ENCODE data around the gene UBTD2.
A peak's percentile ranks its signal among the peaks of the same experiment; 100 is the strongest.

UBTD2 gene

DNA sequence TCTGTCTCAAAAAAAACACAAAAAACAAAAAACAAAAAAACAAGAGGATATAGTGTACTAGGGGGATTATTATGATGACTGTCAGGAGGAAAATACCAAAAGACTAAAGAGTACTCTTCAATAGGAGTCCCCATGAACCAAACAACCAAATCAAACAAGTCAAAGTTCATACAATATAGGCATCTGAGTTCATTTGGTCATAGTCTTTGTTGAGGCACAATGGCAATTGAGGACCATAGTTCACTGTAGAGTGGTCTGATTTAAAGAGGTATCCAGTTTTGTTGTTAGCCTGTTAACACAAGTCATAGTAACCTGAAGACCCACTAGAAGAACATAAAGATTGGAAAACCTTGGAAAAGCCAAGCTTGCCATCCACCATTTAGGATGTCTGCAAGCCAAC is 11.3 kb upstream of the UBTD2 start (continued):
- TF ChIP-seq, protein P1, sequence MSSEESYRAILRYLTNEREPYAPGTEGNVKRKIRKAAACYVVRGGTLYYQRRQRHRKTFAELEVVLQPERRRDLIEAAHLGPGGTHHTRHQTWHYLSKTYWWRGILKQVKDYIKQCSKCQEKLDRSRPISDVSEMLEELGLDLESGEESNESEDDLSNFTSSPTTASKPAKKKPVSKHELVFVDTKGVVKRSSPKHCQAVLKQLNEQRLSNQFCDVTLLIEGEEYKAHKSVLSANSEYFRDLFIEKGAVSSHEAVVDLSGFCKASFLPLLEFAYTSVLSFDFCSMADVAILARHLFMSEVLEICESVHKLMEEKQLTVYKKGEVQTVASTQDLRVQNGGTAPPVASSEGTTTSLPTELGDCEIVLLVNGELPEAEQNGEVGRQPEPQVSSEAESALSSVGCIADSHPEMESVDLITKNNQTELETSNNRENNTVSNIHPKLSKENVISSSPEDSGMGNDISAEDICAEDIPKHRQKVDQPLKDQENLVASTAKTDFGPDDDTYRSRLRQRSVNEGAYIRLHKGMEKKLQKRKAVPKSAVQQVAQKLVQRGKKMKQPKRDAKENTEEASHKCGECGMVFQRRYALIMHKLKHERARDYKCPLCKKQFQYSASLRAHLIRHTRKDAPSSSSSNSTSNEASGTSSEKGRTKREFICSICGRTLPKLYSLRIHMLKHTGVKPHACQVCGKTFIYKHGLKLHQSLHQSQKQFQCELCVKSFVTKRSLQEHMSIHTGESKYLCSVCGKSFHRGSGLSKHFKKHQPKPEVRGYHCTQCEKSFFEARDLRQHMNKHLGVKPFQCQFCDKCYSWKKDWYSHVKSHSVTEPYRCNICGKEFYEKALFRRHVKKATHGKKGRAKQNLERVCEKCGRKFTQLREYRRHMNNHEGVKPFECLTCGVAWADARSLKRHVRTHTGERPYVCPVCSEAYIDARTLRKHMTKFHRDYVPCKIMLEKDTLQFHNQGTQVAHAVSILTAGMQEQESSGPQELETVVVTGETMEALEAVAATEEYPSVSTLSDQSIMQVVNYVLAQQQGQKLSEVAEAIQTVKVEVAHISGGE (tag by site-specific recombination; conservative IDR thresholded peaks at IDR 0.05; ENCODE audit: low read depth): no peak
- TF ChIP-seq, protein P2, sequence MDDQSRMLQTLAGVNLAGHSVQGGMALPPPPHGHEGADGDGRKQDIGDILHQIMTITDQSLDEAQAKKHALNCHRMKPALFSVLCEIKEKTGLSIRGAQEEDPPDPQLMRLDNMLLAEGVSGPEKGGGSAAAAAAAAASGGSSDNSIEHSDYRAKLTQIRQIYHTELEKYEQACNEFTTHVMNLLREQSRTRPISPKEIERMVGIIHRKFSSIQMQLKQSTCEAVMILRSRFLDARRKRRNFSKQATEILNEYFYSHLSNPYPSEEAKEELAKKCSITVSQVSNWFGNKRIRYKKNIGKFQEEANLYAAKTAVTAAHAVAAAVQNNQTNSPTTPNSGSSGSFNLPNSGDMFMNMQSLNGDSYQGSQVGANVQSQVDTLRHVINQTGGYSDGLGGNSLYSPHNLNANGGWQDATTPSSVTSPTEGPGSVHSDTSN (CRISPR knock-in tag; IDR thresholded peaks at IDR 0.05): no peak
- TF ChIP-seq HOXC10 (CRISPR knock-in tag; IDR thresholded peaks at IDR 0.05) (no peak), ZNF560 (tag by site-specific recombination; IDR thresholded peaks at IDR 0.05; ENCODE audit: borderline replicate concordance) (no peak), ZNF248 (tag by site-specific recombination; IDR thresholded peaks at IDR 0.05) (no peak)

DNA sequence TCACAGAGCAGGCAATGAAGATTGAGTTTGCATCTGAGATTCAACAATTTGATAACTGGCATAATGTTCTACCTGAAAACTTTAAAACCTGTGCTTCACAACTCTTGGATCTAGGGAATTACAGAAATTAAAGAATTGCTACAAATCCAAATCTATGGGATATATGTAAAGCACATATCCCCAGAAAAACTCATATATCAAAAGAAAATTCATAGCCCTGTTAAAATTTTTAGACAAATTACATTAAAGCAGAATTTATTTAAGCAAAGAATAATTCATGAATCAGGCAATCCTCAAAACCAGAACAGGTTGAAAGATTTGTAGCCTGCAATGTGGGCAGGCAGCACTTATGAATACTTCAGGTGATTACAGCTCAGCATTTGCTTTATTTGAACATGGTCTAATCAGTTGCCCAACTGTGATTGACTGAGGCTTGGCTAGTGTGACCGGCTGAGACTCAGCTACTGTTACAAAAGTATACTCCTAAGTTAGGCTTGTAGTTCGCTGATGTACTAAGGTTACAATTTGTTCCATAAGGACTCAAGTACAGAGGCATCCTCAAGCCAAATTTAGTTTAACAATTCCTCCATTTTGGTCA is 10.3 kb upstream of the UBTD2 start:
- POLR2A ChIA-PET: interaction anchor here (1.0 to 1.2 kb wide), 2 partner anchors 11 to 115 kb away, joined by 3 read pairs; no protein-coding TSS in a partner anchor
- H3K27ac ChIP-seq (ENCODE audit: extremely low read depth, low read depth, low read length): no peak overlapping the region
- TF ChIP-seq ZNF157 (tag by site-specific recombination; IDR thresholded peaks at IDR 0.05) (no peak), KLF16 (tag by site-specific recombination; IDR thresholded peaks at IDR 0.05) (no peak), SP7 (tag by site-specific recombination; IDR thresholded peaks at IDR 0.05) (no peak), ZNF585B (tag by site-specific recombination; IDR thresholded peaks at IDR 0.05) (no peak), PRDM4 (tag by site-specific recombination; IDR thresholded peaks at IDR 0.05) (no peak)
- TF ChIP-seq, protein P3, sequence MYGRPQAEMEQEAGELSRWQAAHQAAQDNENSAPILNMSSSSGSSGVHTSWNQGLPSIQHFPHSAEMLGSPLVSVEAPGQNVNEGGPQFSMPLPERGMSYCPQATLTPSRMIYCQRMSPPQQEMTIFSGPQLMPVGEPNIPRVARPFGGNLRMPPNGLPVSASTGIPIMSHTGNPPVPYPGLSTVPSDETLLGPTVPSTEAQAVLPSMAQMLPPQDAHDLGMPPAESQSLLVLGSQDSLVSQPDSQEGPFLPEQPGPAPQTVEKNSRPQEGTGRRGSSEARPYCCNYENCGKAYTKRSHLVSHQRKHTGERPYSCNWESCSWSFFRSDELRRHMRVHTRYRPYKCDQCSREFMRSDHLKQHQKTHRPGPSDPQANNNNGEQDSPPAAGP (tag by site-specific recombination; IDR thresholded peaks at IDR 0.05): no peak
- CTCF ChIA-PET: interaction anchor here (0.6 to 3.7 kb wide), 23 partner anchors 9 to 413 kb away, joined by 3 to 19 read pairs (median 3); partner anchors contain the start of genes STK10 and UBTD2
- no peaks in the 10 kb centered on the region for H3K36me3 ChIP-seq (ENCODE audit: control insufficient read depth in 2 of 2, insufficient read depth in 1 of 2, low read length in 2 of 2)
- no peaks in the 10 kb centered on the region for H3K9me3 ChIP-seq (ENCODE audit: control insufficient read depth, insufficient read depth, low read depth, low read length)
- no peak overlapping the region for H3K4me3 ChIP-seq (ENCODE audit: low read depth, low read length)
- H3K4me1 ChIP-seq (ENCODE audit: control insufficient read depth, insufficient read depth, low read length): peaks cover 4% of the 10 kb centered on the region; the same call in 1 of the 2 replicates

DNA sequence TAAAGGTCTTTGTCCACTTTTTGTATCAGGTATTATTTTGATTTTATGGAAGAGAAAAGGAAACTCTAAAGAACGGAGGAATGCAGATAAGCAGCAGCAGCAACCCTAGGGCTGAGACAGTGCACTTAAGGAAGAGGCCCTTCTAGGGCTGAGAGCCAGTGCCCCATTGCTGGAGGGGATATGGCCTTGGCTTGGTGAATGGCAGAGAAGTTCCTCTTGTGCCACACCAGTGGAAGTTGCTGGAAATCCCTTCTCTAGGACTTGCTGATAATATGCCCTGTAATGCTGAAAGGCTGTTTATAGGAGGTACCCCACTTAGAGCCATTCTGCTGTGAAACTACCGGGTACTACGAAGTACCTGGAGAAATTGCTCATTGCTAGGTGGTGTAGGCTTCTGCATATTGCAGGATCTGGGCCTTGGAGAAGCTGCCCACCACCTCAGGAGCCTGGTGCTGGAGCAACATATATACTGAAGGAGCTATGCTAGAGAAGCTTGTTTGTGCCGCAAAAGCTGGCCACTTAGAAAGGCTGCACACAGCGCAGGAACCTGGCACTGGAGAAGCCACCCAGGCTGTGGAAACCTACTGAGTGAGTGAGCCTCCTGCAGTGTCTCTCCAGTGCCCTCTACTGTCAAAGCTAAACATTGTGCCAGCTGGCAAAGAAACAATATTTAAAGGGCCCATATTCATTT is 9.6 kb upstream of the UBTD2 start:
- ChIA-PET CTCF (interaction anchor here (0.5 to 3.7 kb wide), 26 partner anchors 8 to 414 kb away, joined by 3 to 19 read pairs (median 3); partner anchors contain the start of genes STK10 and UBTD2), POLR2A (interaction anchor here (1.0 to 1.2 kb wide), 2 partner anchors 10 to 114 kb away, joined by 3 read pairs; no protein-coding TSS in a partner anchor)
- H3K4me3 ChIP-seq (ENCODE audit: low read depth, low read length): no peak overlapping the region
- H3K27ac ChIP-seq (ENCODE audit: extremely low read depth, low read depth, low read length): no peak overlapping the region
- peaks cover 4% of the 10 kb centered on the region; the same call in 1 of the 2 replicates for H3K4me1 ChIP-seq (ENCODE audit: control insufficient read depth, insufficient read depth, low read length)
- no peaks in the 10 kb centered on the region for H3K9me3 ChIP-seq (ENCODE audit: control insufficient read depth, insufficient read depth, low read depth, low read length)
- no peaks in the 10 kb centered on the region for H3K36me3 ChIP-seq (ENCODE audit: control insufficient read depth in 2 of 2, insufficient read depth in 1 of 2, low read length in 2 of 2)
- TF ChIP-seq ZNF521 (tag by site-specific recombination; IDR thresholded peaks at IDR 0.05): no peak
- TF ChIP-seq GLIS1 (tag by site-specific recombination; IDR thresholded peaks at IDR 0.05): peak; percentile 31; the same call in 1 of the 2 replicates
- TF ChIP-seq ZNF23 (tag by site-specific recombination; IDR thresholded peaks at IDR 0.05; ENCODE audit: borderline replicate concordance): no peak
- peak; percentile 77; the same call in 1 of the 2 replicates for TF ChIP-seq ZSCAN30 (tag by site-specific recombination; IDR thresholded peaks at IDR 0.05)
- no peak for TF ChIP-seq HOXC10 (CRISPR knock-in tag; IDR thresholded peaks at IDR 0.05)
- no peak for TF ChIP-seq ZBTB1 (tag by site-specific recombination; IDR thresholded peaks at IDR 0.05)
- TF ChIP-seq ZNF654 (tag by site-specific recombination; IDR thresholded peaks at IDR 0.05; ENCODE audit: low read depth): peak; percentile 95
- TF ChIP-seq ZNF16 (tag by site-specific recombination; IDR thresholded peaks at IDR 0.05; ENCODE audit: low read depth): no peak
- TF ChIP-seq ZNF302 (tag by site-specific recombination; IDR thresholded peaks at IDR 0.05; ENCODE audit: low read depth): no peak
- no peak for TF ChIP-seq ZNF843 (tag by site-specific recombination; IDR thresholded peaks at IDR 0.05)
- peak; percentile 94 for TF ChIP-seq ZNF335 (tag by site-specific recombination; conservative IDR thresholded peaks at IDR 0.05)
- no peak for TF ChIP-seq BCL11A (tag by site-specific recombination; IDR thresholded peaks at IDR 0.05; ENCODE audit: low read depth)
- TF ChIP-seq SCRT2 (tag by site-specific recombination; IDR thresholded peaks at IDR 0.05): no peak
- 0 out of 2 replicates have a peak, but pooled peaks have one; percentile 23 for TF ChIP-seq ZNF394 (tag by site-specific recombination; IDR thresholded peaks at IDR 0.05; ENCODE audit: borderline replicate concordance)
